Activated CD8-positive, alpha-beta memory T cell treated with anti-CD3 and anti-CD28 coated beads, Interleukin-2, amount 50 U/mL, for 24 hours (primary cell): Measurements from ENCODE around the gene CARMIL1.

Source experiments
- DNase-seq: peaks from one replicate; pipeline ENCODE4 v3.0.0-alpha.2; 2020; ENCODE audit errors: extremely low read depth

The CARMIL1 gene

GRCh38 chr6:25334793-25335192 is 55.6 kb downstream of the CARMIL1 start:
- no peak for DNase-seq

DNA sequence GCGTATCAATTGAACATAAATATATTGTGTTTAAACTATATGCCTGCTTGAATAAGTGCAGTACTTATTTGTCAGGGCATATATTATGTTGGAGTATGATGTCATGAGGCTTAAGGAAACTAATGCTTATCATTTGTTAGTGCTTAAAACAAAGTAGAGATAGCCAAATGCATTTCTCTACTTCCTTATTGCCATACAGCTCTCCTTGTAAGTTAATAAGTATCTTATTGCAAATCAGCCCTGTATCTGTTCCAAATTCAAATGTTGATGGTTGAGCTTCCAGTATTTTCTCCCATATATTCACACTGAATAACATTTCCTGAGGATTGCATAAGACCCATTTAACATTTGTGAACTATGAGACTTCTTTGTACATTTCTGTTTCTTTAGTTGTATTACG is 57.8 kb downstream of the CARMIL1 start:
- DNase-seq, result no peak

DNA sequence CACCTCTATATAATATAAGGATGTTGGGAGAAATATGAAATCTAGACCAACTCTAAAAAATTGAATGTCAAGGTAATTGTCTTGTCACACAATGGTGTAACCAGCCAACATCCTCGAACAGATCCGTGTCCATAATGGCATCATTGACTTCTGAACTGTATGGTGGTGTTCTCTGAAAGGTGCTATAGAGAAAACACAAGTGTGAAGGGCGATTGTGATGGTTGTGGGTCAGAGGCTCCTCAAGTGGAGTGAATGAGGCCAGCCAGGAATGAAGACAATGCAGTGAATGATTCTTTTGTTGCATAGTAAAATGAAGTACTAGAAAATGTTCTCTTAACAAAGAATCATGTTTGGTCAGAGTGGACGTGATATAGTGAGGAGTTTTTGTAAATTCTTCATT is 58.3 kb downstream of the CARMIL1 start:
- no peak for DNase-seq

DNA sequence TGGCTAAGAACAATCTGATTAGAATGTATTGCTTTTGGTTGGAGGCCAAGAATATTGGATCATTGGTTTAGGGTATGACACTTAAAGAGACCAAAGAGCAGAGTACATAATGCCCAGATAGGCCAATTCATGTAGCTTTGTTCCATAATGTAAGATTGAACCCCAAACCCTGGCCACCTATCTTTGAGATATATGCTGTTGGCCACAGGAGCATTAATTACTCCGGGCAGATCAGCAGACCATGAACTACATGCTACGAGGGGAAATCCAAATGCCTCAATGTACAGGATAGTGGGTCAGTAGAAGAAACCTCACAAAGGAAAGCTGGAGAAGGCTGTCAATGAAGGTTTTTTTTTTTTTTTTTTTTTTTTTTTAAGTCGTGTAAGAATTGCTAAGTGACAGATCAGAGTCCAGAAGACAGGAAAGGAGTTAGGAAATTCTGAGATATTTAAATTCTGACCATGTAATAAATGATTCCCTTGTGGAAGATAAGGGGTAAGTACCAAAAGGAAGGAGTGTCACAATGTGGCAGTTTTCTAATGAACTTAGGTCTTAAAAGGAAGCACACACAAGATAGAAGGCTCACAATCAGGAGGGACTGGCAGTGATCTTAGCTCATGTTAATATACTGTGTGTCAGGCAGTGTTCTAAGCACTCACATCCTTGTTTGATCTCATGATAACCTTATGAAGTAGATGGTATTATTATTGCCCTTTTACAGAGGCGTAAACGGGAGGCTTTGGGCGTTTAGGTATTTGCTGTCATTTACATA is 61.4 kb downstream of the CARMIL1 start:
- DNase-seq, result no peak

DNA sequence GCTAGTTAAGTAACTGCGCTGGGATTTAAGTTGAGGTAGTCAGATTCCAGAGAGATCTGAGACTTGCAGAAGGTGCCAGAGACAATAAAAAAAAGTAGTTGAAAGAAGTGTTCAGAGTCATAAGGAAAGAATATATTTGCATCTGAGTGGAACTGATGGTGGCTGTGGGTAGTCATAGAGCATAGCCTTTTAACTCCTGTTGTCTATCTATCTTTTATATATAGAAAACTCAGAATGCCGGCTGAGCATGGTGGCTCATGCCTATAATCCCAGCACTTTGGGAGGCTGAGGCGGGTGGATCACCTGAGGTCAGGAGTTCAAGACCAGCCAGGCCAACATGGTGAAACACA is 62.0 kb downstream of the CARMIL1 start:
- no peak for DNase-seq

DNA sequence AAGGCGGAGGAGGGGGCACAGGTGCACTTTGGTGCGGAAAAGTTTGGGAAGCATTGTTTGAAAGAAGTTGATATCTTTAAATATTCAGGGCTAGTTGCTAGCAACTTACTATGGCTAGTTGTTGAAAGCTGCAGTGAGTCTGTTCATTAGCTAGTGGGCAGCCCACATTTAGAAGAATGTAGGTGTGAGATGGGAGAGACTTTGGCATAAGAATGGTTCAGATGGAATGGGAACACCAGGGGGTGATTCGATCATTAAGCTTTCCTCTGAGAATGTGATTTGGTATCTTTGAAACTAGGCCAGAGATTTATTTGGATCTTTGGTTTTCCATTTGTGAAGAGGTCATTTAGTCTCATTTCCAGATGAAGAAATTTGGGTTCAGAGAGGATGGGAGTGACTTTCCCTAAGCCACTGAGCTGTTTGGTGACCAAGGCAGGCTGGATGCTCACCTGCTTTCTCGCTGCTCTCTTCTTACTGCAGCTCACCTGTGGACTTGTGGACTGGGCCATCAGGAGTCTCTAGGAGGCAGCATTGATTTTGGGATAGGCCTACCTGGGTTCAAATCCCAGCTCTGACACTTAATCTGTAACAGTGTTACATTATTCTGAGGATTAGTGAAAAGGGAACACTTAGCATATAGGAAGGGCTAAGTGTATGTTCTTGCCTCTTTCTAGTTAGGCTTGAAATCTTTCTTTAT is 62.9 kb downstream of the CARMIL1 start:
- no peak for DNase-seq

GRCh38 chr6:25342802-25343201 is 63.6 kb downstream of the CARMIL1 start:
- no peak for DNase-seq

DNA sequence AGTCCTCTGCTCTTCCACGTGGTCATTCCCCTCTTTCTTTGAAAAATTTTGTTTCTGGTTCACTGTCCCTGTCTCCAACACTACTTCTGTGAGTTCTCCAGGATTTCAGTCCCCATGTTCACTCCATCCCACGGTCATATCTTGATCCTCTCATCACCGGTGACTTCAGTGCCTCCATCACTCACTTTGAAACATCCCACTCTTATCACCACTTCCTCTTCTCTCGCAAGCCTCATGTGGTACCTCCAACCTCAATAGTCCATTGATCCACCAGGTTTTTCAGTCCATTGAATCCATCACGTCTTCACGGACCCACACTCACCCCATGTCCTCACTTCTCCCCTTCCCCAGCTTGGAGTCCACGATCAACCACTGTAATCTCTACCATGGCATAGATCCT is 64.8 kb downstream of the CARMIL1 start:
- DNase-seq, result no peak

GRCh38 chr6:25344827-25345226 is 65.7 kb downstream of the CARMIL1 start:
- DNase-seq, result no peak

GRCh38 chr6:25346064-25346463 is 66.9 kb downstream of the CARMIL1 start:
- no peak for DNase-seq

GRCh38 chr6:25350573-25350972 is 71.4 kb downstream of the CARMIL1 start:
- DNase-seq, result no peak

- DNase-seq, result no peak
Measured at GRCh38 chr6:25351485-25351884, 72.3 kb downstream of the CARMIL1 start.

DNA sequence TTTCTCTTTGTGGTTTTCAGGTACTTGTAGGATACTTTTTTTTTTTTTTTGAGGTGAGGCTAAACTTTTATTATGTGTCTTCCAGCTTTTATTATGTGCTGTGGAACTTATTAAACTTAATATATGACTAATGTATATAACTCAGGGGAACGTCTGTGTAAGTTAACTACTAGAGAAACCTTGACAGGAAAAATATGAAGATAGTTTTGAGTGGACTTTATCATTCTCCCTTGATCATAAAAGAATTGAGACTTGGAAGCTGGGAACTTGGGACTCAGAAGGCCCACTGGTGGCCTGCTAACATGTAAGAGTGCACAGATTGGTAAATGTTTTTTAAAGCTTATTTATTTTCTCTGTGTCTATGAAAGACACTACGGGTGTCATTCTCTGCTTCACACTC is 73.1 kb downstream of the CARMIL1 start:
- no peak for DNase-seq

DNA sequence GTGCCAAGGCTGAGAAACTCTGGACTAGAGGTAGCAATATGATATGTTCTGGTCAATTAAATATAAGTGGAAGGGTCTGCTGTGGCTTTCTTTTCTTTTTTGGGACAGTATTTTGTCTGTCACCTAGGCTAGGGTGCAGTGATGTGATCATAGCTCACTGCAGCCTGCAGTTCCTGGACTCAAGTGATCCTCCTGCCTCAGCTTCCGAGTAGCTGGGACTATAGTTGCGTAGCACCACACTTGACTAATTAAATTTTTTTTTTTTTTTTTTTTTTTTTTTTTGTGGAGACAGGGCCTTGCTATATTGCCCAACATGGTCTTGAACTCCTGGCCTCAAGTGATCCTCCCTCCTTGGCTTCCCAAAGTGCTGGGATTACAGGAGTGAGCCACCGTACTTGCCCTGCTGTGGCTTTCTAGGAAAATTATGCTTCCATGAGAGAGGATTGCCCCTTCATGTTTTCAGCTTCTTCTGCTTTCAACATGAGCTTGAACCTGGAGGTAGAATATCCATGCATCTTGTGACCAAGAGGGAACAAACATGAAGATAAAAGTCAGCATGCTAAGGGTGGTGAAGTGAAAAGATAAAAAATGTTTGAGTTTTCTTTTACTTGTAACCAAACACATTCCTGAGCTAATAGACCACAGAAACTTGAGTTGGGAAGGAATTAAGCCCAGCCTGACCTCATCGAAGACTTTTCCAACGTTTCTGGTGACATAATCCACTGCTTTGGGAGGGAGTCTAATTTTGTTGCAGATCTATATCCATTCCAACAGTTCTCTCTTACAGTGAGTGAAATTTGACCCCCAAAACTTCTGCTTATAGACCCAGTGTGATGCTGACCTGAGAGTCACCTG is 75.1 kb downstream of the CARMIL1 start:
- DNase-seq, result no peak

DNA sequence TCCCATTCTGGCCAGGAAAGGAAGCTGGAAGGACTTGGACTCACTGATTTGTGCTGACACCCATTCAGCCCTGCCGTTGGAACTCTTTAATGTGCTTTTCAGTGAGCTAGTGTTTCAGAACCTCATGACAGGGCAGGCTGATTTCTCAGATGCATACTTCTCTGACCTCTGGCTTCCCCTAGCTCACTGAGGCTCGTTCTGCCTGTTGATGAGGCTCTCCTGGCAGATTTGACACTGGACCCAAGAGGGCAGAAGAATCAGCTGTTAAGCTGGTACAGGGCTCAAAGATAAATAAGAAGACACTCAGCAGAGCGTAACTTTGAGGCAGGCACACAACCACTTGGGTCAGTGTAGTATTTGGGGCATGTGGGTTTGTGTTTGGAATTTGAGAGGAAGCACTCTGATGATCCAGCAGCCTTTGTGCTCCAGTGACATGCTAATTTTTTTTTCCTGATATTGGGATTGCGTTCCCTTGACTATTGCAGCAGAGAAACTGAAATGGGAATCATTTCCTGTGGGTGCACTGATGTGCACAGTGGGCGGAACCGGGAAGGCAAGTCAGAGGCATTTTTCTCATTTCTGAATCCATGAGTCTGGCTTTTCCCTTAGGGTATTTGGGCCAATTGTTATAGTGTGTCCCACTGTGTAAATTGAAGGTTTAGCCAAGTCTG is 80.2 kb downstream of the CARMIL1 start:
- DNase-seq, result no peak

- DNase-seq, result no peak
Measured at GRCh38 chr6:25359891-25360290, 80.7 kb downstream of the CARMIL1 start.

GRCh38 chr6:25360621-25361020 is 81.4 kb downstream of the CARMIL1 start:
- DNase-seq, result no peak

GRCh38 chr6:25363427-25363826 is 84.3 kb downstream of the CARMIL1 start:
- DNase-seq, result no peak

DNA sequence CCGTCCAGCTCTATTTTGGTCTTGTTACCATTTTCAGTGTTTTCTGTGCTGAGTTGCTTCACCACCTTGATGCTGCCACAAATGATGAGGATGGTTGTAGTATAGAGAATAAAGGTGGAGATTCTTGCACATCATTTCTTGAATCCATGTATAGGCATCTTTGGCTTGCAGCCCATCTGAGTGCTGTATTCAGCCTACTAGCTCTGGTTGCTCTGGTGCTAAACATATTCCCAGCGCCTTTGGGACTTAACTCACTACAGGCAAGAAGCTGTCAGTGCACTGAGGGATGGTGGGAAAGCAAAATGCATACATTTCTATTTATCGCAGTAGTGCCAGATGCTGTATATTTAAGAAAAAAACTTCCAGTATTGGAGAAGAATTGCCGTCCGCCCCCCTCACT is 86.0 kb downstream of the CARMIL1 start:
- DNase-seq, result no peak

DNA sequence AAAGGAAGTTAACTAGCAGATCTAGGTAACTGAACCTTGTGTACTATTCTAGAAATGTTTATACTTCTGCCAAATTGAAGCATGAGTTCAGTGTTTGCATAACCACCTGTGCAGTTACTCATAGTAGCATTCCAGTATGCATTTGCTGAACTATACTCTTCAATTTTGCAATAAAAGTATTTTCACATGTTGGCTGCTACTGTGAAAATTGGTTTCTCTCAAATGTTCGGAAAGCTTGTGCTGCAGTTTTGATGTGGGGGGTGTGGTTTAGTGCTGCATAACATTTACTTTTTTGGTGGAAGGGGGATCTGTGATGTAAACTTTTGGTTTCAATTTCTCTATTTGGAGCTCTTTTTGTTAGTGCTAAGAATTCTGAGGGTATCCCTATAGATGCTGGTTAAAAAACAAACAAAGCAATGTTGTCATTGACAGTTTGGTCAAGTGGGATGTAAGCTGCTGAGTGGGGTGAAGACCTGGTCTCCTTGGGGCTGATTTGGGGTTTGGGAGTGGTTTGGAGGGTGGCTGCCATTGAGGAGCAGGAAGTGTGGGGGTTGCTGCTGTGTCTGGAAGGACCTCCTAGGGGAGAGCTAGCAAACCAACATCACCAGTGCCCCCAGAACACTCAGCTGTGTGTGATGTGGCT is 87.8 kb downstream of the CARMIL1 start:
- DNase-seq, result no peak

DNA sequence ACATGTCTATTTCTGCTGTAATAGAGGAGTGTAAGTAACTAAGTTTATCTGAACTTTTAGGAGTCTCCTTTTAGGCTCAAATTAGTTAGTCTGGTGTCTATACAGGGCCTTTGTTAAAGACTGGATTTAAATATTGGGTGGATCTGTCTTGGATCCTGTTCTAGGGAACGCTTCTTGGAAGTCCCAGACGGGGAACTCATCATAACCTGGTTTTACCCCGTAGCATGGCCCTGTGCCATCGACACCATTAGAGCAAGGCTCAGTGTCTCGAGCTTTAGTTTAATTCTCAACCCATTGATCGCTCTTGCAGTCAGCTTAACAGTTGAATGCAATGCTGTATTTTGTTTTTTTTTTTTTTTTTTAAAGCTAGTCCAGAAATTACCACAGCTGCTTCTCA is 89.9 kb downstream of the CARMIL1 start:
- no peak for DNase-seq
